ENCODE measurements around the gene PLEKHA5. TPM values are rescaled to one million over a fixed set of nuclear protein-coding genes. Genes with fewer than 3 reads are reported as not detected.
A peak's percentile ranks its signal among the peaks of the same experiment; 100 is the strongest.
"Not testable (repeated sequence)": the region's sequence is repeated elsewhere in the genome, so short reads cannot be mapped to it uniquely, and the experiment has no call there.

Gene PLEKHA5
- total RNA-seq, 1 experiment from 2014 or later, result 19.7 TPM

DNA sequence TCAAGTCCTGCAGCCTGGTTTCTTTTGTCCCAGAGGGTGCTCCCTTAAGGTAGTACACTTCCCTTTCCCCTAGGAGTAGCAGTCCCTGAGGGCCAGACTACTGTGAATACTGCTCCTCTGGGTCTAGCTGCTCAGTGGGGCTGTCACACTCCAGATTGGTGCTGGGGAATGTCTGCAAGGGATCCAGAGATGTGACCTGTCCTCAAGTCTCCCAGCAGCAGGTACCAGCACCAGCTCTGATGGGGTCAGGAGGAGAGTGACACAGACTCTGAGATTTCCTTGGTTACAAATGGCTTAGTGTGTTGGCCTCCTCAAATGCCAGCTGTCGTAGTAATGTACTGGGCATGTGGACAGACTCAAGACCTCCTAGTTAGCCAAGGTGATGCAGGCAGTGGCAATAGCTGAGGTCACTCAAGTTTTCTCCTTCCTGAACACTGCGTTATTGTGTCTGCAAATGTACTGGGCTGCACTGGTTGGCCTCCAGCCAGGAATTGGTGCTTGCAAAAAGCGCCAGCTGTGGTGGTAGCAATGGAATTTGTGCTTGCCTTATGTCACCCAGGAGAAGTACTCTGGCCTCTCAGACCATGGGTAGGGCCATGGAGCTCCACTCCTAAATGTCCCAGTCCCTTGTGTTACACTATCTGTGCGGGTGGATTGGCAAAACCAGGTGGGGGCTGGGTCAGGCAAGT lies 273.4 kb downstream of the PLEKHA5 start:
- peak; percentile 64 for DNase-seq (ENCODE audit: low read depth)

DNA sequence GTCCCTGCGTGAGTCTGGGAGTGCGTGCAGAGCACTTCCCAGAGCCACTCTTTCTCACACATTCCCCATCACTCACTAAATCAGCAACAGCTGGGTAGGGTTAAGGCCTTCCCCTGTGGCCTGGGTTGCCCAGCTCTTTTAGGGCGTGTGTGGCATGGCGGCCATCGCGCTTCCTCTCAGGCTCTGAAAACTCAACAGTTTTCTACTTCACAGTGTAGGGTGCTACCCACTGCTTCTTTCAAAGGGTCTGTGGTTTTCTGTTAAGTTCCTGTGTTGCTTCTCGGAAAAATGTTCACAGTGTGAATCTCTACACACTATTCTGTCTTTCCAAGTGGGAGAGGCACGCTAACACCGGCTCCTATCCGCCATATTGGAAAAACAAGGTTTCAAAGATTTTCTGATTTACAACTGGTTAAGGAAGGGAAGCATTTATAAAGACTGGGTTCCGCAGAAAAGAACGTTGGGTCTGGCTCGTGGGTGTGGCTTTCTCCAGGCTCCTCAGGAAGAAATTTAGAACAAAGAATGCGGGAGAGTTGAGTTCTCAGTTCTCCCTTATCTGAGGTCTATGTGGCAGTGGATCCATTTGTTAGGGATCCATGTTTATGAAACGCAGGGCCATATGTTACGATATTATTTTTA lies 274.8 kb downstream of the PLEKHA5 start:
- no peak for DNase-seq (ENCODE audit: low read depth)

GRCh38 chr12:19409376-19409775 lies 279.8 kb downstream of the PLEKHA5 start:
- DNase-seq (ENCODE audit: low read depth), result no peak

- DNase-seq (ENCODE audit: low read depth), result no peak
Observed at GRCh38 chr12:19410211-19410610, 280.7 kb downstream of the PLEKHA5 start.

DNA sequence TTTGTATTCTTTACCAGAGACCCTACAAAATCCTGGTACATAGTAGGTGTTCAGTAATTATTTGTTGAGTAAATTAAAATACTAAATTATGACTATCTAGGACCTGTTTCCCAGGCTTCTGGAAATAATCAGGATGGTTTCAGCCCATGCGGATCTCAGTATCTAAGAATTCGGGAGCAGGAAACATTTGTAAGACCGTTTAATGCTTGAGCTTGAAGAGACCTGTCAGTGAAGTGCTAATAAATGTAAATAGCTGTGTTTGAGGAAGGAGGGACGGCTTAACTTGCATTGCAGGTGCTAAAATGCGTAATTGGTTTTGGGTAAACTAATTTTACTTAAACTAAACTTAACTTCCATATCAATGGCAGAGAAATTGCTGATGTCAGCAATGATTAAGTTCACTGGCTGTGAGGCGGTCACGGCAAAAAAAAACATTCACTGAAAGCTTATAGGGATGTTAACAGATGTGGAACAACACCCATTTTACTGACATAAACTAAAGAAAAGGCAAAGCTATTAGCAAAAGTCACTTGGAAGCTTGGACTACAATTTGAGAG lies 281.2 kb downstream of the PLEKHA5 start:
- DNase-seq (ENCODE audit: low read depth), result no peak

- peak; percentile 8 for DNase-seq (ENCODE audit: low read depth)
Observed at GRCh38 chr12:19411234-19412204, 282.0 kb downstream of the PLEKHA5 start.

DNA sequence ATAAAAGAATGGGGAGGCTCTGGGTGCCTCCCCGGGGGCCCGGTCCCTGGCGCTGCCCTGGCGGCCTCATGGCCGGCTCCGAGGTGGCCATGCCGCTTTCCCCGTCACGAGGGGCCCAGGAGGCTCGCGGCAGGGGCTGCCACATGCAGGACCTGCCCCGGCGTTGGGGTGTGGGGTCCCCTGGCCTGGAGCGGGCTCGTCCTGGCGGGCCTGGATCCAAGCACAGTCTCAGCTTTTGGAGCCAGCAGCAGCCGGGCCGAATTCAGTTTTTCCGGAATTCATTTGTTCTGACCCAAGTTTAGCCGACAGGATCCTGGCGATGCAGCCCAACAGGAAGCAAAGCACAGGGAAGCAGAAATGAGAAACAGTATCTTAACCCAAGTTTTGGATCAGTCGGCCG lies 283.3 kb downstream of the PLEKHA5 start:
- no peak for DNase-seq (ENCODE audit: low read depth)

- not testable (repeated sequence) for DNase-seq (ENCODE audit: low read depth)
Observed at GRCh38 chr12:19413582-19413981, 284.0 kb downstream of the PLEKHA5 start.

DNA sequence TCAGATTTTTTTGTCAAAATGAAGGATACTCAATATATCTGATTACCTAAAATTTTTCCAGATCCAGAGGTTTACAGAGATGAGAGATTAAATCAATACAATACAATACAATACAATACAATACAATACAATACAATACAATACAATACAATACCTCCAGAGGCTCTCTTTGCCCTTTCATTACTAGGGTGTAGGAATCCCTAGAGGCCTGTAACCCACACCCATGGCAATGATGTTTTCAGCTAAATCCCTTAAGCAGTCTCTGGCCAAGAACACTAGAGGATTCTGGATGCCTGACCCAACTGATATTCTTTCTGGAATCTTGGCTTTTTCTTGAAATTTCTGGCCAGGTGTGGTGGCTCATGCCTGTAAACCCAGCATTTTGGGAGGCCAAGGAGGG lies 286.0 kb downstream of the PLEKHA5 start:
- DNase-seq (ENCODE audit: low read depth), result no peak

DNA sequence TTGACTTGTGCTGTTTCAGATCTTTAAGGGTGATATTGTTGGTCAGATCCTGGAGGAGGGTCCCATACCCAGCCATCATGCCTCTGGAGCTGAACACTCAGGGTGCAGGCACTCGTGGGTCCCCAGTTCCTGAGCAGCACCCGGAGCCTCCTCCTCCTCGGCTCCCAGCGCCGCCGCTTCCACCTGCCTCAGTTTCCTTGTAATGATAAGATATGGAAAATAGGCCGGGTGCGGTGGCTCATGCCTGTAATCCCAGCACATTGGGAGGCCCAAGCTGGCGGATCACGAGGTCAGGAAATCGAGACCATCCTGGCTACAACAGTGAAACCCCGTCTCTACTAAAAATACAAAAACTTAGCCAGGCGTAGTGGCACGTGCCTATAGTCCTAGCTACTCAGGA lies 289.6 kb downstream of the PLEKHA5 start:
- no peak for DNase-seq (ENCODE audit: low read depth)

- no peak for DNase-seq (ENCODE audit: low read depth)
Observed at GRCh38 chr12:19421503-19422282, 292.2 kb downstream of the PLEKHA5 start.

GRCh38 chr12:19423166-19423930 lies 293.8 kb downstream of the PLEKHA5 start:
- no peak for DNase-seq (ENCODE audit: low read depth)

Small RNA genes within 50 kb of the gene (small RNA-seq; reads per million reads assigned to genes)
- gene AC091805.2 (not detected), gene RN7SL67P (not detected)

Measured in HT1080 (cell line).